GM19099 (cell line): ENCODE measurements around the gene MCTP2.

Source experiments
- POLR2A ChIP-seq: IDR thresholded peaks from 3 replicates; pipeline ENCODE4 v1.6.1; 2011; ENCODE audit warnings: low read depth; ENCODE audit not compliant: insufficient read length; ENCODE audit errors: extremely low read depth

The MCTP2 gene

GRCh38 chr15:94229591-94230369 is 1.6 kb upstream of the MCTP2 start:
- no peak for TF ChIP-seq POLR2A

GRCh38 chr15:94230431-94230882 is 904 bp upstream of the MCTP2 start:
- TF ChIP-seq POLR2A, result no peak

- peak; percentile 40 for TF ChIP-seq POLR2A
Measured at GRCh38 chr15:94231723-94232468, 535 bp downstream of the MCTP2 start.

- no peak for TF ChIP-seq POLR2A
Measured at GRCh38 chr15:94233441-94233840, 2.1 kb downstream of the MCTP2 start.

- TF ChIP-seq POLR2A, result no peak
Measured at GRCh38 chr15:94234300-94234699, 2.9 kb downstream of the MCTP2 start.

GRCh38 chr15:94235041-94235440 is 3.7 kb downstream of the MCTP2 start:
- no peak for TF ChIP-seq POLR2A

GRCh38 chr15:94235646-94236045 is 4.3 kb downstream of the MCTP2 start:
- TF ChIP-seq POLR2A, result no peak

GRCh38 chr15:94236608-94237007 is 5.2 kb downstream of the MCTP2 start:
- no peak for TF ChIP-seq POLR2A

GRCh38 chr15:94237903-94238302 is 6.5 kb downstream of the MCTP2 start:
- no peak for TF ChIP-seq POLR2A

GRCh38 chr15:94238539-94239118 is 7.3 kb downstream of the MCTP2 start:
- TF ChIP-seq POLR2A, result no peak

GRCh38 chr15:94239474-94239873 is 8.1 kb downstream of the MCTP2 start:
- TF ChIP-seq POLR2A, result no peak

- no peak for TF ChIP-seq POLR2A
Measured at GRCh38 chr15:94240480-94240879, 9.1 kb downstream of the MCTP2 start.

GRCh38 chr15:94242257-94242656 is 10.9 kb downstream of the MCTP2 start:
- TF ChIP-seq POLR2A, result no peak

- TF ChIP-seq POLR2A, result no peak
Measured at GRCh38 chr15:94243418-94243817, 12.1 kb downstream of the MCTP2 start.

GRCh38 chr15:94246016-94246415 is 14.7 kb downstream of the MCTP2 start:
- no peak for TF ChIP-seq POLR2A
